ENCODE measurements around the gene MAGEF1. TPM values are rescaled to one million over a fixed set of nuclear protein-coding genes. Genes with fewer than 3 reads are reported as not detected.

The MAGEF1 gene
- total RNA-seq, 1 donor from 2014 or later: 28.5 TPM

GRCh38 chr3:184694716-184695115, 17.1 kb downstream of the MAGEF1 start:
- intact Hi-C loops (cut with DNase I): no loop called here
- no peak for ATAC-seq (ENCODE audit: poor library complexity)
- DNase-seq: no peak

- intact Hi-C loops (cut with DNase I): no loop called here
- no peak for DNase-seq
- ATAC-seq (ENCODE audit: poor library complexity): no peak
Measured at GRCh38 chr3:184694133-184694665, 17.7 kb downstream of the MAGEF1 start.

GRCh38 chr3:184693011-184693975, 18.6 kb downstream of the MAGEF1 start:
- no peak for ATAC-seq (ENCODE audit: poor library complexity)
- no peak for DNase-seq
- intact Hi-C loops (cut with DNase I): no loop called here

DNA sequence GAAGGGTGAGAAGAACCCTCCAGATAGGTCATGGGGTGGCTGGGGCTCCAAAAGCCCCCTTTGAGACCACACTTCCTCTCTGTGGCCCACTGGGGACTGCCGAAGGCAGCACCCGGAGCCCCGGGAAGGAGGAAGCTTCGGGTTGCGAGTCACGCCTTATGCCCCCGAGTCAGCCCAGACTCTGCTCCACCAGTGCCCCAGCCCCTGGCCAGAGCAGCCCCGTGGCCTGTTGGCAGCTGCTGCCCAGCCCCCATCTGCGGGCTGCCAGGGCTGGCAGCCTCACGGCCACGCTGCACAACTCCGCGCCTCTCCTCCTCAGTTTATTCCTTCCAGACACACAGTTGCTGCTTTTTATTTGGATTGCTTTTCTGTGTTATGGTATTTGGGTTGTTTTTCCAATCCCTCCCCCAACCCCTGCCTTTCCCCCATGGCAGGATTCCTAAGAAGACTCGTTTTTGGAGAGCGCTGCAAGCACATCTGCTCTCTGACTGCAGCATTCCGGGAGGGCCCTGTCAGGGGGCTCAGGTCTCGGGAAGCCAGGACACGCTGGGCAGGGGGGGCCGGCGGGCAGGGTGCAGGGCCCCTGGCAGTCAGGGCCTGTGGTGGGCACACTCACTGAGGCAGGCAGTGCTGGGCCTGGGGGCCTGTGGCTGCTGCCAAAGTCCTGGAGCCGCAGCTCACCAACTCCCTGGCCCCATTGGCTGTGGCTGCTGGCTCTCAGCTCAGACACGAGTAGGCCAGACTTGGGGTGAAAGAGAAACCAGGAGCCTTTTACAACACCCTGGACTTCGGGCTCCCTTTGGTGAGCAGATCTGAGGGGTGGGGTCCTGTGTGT, 20.2 kb downstream of the MAGEF1 start:
- ATAC-seq (ENCODE audit: poor library complexity): peak; percentile 14
- DNase-seq: no peak
- intact Hi-C loops (cut with DNase I): no loop called here

GRCh38 chr3:184690192-184690883, 21.5 kb downstream of the MAGEF1 start:
- intact Hi-C loops (cut with DNase I): no loop called here
- no peak for DNase-seq
- no peak for ATAC-seq (ENCODE audit: poor library complexity)

DNA sequence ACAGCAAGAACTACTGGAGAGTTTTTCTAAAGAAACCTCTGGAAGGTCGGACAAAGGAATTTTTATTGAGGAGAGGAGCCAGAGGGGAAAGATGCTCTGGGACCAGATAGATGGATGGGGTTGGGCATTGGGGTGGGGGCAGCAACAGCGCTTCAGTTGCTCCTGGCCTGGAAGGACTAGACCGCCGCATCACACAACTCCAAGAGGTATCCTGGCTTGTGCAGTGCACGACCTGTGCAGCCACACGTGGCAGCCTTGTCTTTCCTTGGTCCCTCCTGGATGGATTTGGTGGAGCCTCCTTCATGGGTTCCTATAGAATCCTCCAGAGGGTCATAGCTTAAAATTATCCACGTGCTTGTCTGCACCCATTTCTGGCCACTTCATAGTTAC, 23.0 kb downstream of the MAGEF1 start:
- no peak for DNase-seq
- no peak for ATAC-seq (ENCODE audit: poor library complexity)
- intact Hi-C loops (cut with DNase I): no loop called here

DNA sequence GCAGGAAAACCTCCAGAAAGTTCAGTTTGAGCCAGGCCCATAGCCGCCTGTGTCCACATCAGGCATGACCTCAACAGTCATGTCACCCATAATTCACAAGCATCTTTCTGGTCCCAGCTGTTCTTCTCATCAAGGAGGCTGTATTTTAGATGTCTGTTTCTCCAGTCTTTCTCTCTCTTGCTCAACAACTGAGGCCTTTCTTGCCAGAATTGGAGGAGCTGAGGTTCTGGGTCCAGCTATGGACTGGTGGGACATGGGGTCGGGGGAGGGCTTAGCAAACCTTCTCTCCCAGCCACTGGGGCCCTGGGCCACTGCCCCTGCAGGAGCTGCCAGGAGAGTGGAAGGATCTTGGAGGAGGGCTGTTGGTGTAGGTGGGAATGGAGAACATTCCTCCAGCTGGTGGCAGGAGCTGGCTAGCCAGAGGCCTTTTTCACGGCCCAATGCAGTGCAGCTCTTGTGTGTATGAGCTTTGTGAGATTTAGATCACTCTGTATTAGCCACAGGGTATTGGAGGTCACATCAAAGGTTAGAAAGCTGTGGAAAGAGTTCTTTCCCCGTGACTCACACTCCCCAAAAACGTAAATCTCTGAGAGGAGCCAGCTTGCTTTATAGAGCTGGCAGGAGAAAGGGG, 23.5 kb downstream of the MAGEF1 start:
- DNase-seq: no peak
- peak; percentile 49 for ATAC-seq (ENCODE audit: poor library complexity)
- intact Hi-C loops (cut with DNase I): no loop called here

- DNase-seq (peak; percentile 66), ATAC-seq (ENCODE audit: poor library complexity) (peak; percentile 54)
- intact Hi-C loops (cut with DNase I): no loop called here
Measured at GRCh38 chr3:184687363-184688015, 24.4 kb downstream of the MAGEF1 start.

GRCh38 chr3:184685646-184686045, 26.2 kb downstream of the MAGEF1 start:
- intact Hi-C loops (cut with DNase I): no loop called here
- ATAC-seq (ENCODE audit: poor library complexity) (no peak), DNase-seq (no peak)

GRCh38 chr3:184685055-184685454, 26.8 kb downstream of the MAGEF1 start:
- no peak for DNase-seq
- ATAC-seq (ENCODE audit: poor library complexity): no peak
- intact Hi-C loops (cut with DNase I): no loop called here

DNA sequence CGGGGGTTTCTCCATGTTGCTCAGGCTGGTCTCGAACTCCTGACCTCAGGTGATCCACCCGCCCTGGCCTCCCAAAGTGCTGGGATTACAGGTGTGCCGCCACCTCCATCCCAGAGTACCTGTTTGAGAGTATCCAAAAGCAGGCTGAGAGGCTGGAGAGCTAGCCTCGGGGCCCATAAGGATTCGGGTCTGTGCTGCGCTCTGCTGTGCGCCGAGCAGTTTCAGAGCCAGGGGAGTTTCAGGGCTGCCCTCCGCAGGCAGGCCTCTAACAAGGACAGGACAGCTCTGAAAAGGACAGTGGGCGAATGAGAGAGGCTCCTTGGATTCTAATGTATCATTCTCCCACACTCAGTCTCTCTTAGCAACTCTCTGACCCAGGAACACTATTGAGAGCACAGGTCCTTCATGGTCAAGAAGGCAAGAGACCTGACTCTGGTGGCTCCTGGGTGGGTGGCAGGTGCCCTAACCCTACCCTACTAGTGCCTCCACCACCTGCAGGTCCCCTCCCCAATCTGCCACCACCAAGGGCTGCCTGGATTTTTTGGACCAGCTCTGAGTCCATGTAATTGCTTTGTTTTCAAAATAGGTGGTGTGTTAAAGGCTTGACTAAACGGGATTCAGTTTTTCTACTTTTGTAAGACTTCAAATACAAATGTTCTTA, 27.8 kb downstream of the MAGEF1 start:
- no peak for DNase-seq
- no peak for ATAC-seq (ENCODE audit: poor library complexity)
- intact Hi-C loops (cut with DNase I): no loop called here

- ATAC-seq (ENCODE audit: poor library complexity) (no peak), DNase-seq (no peak)
- intact Hi-C loops (cut with DNase I): no loop called here
Measured at GRCh38 chr3:184683234-184683633, 28.6 kb downstream of the MAGEF1 start.

GRCh38 chr3:184682671-184683070, 29.2 kb downstream of the MAGEF1 start:
- ATAC-seq (ENCODE audit: poor library complexity): no peak
- intact Hi-C loops (cut with DNase I): no loop called here

GRCh38 chr3:184680385-184681345, 31.2 kb downstream of the MAGEF1 start:
- DNase-seq (no peak), ATAC-seq (ENCODE audit: poor library complexity) (no peak)
- intact Hi-C loops (cut with DNase I): no loop called here

More at GRCh38 chr3:184682671-184683070, 29.2 kb downstream of the MAGEF1 start:
- DNase-seq: no peak

DNA sequence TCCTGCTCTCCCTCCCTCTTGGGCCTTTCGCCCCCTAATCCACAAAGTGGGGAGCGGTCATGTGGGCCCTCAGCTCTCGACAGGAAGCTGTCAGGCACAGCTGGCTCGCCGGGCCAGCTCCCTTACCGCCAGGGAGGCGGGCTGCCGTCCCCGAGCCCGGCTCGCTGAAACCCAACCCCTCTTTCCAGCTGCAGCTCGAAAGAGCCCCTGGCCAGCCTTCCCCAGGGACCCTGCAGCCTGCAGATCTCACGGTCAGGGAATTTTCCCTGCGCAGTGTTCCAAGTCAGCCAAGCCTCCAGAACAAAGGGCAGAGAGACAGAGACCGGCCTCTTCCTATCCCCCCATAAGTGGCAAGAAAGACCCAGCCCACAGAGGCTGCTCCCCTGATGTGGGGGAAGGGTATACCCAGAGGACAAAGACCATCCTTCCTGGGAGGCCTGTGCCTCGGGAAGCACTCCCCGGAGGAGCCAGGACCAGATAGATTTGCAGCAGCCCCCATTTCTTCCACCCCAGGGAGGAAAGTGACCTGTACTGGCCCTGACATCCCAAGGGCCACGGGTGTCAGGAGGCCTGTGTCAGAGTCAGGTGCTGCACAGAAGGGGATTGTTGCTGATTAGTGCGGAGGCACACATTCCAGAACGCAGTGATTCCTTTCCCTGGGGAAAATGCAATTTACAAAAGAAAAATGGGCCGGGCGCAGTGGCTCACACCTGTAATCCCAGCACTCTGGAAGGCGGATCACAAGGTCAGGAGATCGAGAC, 32.6 kb downstream of the MAGEF1 start:
- ATAC-seq (ENCODE audit: poor library complexity) (peak; percentile 72), DNase-seq (peak; percentile 61)
- intact Hi-C loops (cut with DNase I): no loop called here

Data from Right ventricle myocardium superior (tissue), 1 donor.